Dermis microvascular lymphatic vessel endothelial cell (primary cell): ENCODE results near the gene NKX3-2. TPM values are rescaled to one million over a fixed set of nuclear protein-coding genes. Genes with fewer than 3 reads are reported as not detected.

Source experiments
- DNase-seq, 2 donors: peaks; one replicate each; pipeline versions ENCODE4 v3.0.0 to v3.0.0-alpha.2; 2010; ENCODE audit warnings: low read depth in 2 of 2
- total RNA-seq: library from RNA; depleted of rRNA; stranded (reverse); fragments of >200 nt; gene quantifications from 2 replicates; pipeline ENCODE4 v1.2.1, GENCODE V29; 2014

The NKX3-2 gene
- total RNA-seq, 1 donor from 2014 or later, result under 0.01 TPM

- no peak for DNase-seq
Measured at GRCh38 chr4:13504374-13504773, 39.9 kb downstream of the NKX3-2 start.

GRCh38 chr4:13498469-13498868 lies 45.8 kb downstream of the NKX3-2 start:
- DNase-seq, result no peak

- DNase-seq, result no peak
Measured at GRCh38 chr4:13496605-13497004, 47.7 kb downstream of the NKX3-2 start.

GRCh38 chr4:13495753-13496152 lies 48.6 kb downstream of the NKX3-2 start:
- no peak for DNase-seq

- no peak for DNase-seq
Measured at GRCh38 chr4:13493793-13494192, 50.5 kb downstream of the NKX3-2 start.

- DNase-seq, result no peak
Measured at GRCh38 chr4:13492747-13493146, 51.6 kb downstream of the NKX3-2 start.

Other genes with a start within 250 kb of the NKX3-2 start
- gene RAB28, start 60.2 kb downstream of the NKX3-2 start, total RNA-seq, result 8.9 and 9.4 TPM in 2 replicates
- gene BOD1L1, start 83.2 kb upstream of the NKX3-2 start, total RNA-seq, result 17.8 and 21.5 TPM in 2 replicates